ENCODE results near the gene ZNF579. TPM values are rescaled to one million over a fixed set of nuclear protein-coding genes. Genes with fewer than 3 reads are reported as not detected.

The ZNF579 gene
- total and polyA plus RNA-seq, 9 of the 15 experiments (the other 6 are each of a cell fraction or from before 2014, with no cell fraction given): 0.06 to 15.9 (median 1.6) TPM

GRCh38 chr19:55599842-55600661 is 19.4 kb upstream of the ZNF579 start, which contains the start of gene ZNF524 (continued):
- TF ChIP-seq HMBOX1 (IDR thresholded peaks at IDR 0.05) (no peak), EGR1 (conservative IDR thresholded peaks at IDR 0.05) (0 out of 2 replicates have a peak, but pooled peaks have one; percentile 30), XRCC5 (IDR thresholded peaks at IDR 0.05; ENCODE audit: low read depth, low read length) (peak; percentile 73; the same call in 1 of the 2 replicates), PHB2 (IDR thresholded peaks at IDR 0.05; ENCODE audit: low read depth) (no peak), RERE (CRISPR knock-in tag; IDR thresholded peaks at IDR 0.05; ENCODE audit: borderline replicate concordance) (no peak), VEZF1 (CRISPR knock-in tag; IDR thresholded peaks at IDR 0.05) (peak; percentile 92), ASH1L (IDR thresholded peaks at IDR 0.05; ENCODE audit: borderline replicate concordance, low read depth, partially characterized antibody) (no peak), GABPA (tag; conservative IDR thresholded peaks at IDR 0.05; ENCODE audit: low read depth) (no peak; the same call in none of the 2 replicates), ZNF609 (CRISPR knock-in tag; IDR thresholded peaks at IDR 0.05; ENCODE audit: borderline replicate concordance) (no peak), CTCFL (IDR thresholded peaks at IDR 0.05; ENCODE audit: borderline replicate concordance, insufficient read depth, low read depth, low read length, poor library complexity, severe bottlenecking) (no peak)

Measured in K562 (cell line).